Endothelial cell of umbilical vein (primary cell): ENCODE results near the gene SDK2. TPM values are rescaled to one million over a fixed set of nuclear protein-coding genes. Genes with fewer than 3 reads are reported as not detected.

Experiments
- BruUV-seq: library from RNA; stranded (reverse); fragments of 400-500 nt; replicated peaks from 2 replicates; lab custom pipeline; 2021; lab: Mats Ljungman, UMichigan
- CTCF ChIA-PET: fragments of 300-600, 350-600 bp; sonication (Branson Sonifier 250); formaldehyde crosslinking; loops from one replicate; lab custom pipeline; 2021; ENCODE audit warnings: antibody characterized with exemption, inconsistent platforms; lab: Charles Lee
- POLR2A ChIA-PET: fragments of 300-600, 350-600 bp; sonication (Branson Sonifier 250); formaldehyde crosslinking; loops from one replicate; lab custom pipeline; 2021; ENCODE audit warnings: antibody characterized with exemption, inconsistent platforms; lab: Charles Lee
- DNase-seq: peaks from one replicate; pipeline ENCODE4 v3.0.0-alpha.2; 2011; ENCODE audit warnings: low read depth, low spot score
- FAIRE-seq: peaks from 2 replicates; lab custom pipeline; 2011; peaks lifted over from hg19 to GRCh38; lab: Jason Lieb, UNC
- H2AFZ ChIP-seq: 2 replicates; pipeline ENCODE4 v1.6.0; 2012; ENCODE audit warnings: low read depth, low read length, control low read depth, inconsistent platforms
- H3K27ac ChIP-seq: 2 replicates; pipeline ENCODE4 v1.5.1; 2011; ENCODE audit warnings: low read depth, mild to moderate bottlenecking, control low read depth, low read length, moderate library complexity; ENCODE audit not compliant: insufficient read depth
- H3K27me3 ChIP-seq, 2 experiments: 2 replicates each; pipeline versions ENCODE4 v1.6.0 to v1.6.1; 2011; ENCODE audit warnings: low read length in 2 of 2, mixed read lengths in 1 of 2; ENCODE audit not compliant: control insufficient read depth in 2 of 2, insufficient read depth in 2 of 2
- H3K36me3 ChIP-seq, 2 experiments: 2 replicates in 1 of 2; 3 replicates in 1 of 2; pipeline ENCODE4 v1.5.1; 2011; ENCODE audit warnings: low read length in 2 of 2, mild to moderate bottlenecking in 1 of 2, moderate library complexity in 1 of 2; ENCODE audit not compliant: control insufficient read depth in 2 of 2, insufficient read depth in 2 of 2; ENCODE audit errors: extremely low read depth in 1 of 2
- H3K4me1 ChIP-seq: 3 replicates; pipeline ENCODE4 v1.5.1; 2011; ENCODE audit warnings: mild to moderate bottlenecking, low read length; ENCODE audit not compliant: control insufficient read depth, insufficient read depth; ENCODE audit errors: extremely low read depth
- H3K4me2 ChIP-seq: 2 replicates; pipeline ENCODE4 v1.6.1; 2011; ENCODE audit warnings: low read length, control low read depth, mixed read lengths; ENCODE audit not compliant: insufficient read depth
- H3K4me3 ChIP-seq, 3 experiments: fragments of 200-600 bp in 1 of 3; sonication (generic), shearing (Covaris generic) in 1 of 3; replicated peaks in 1 of 3; 2 replicates each; pipeline ENCODE4 v1.5.1; 2011 to 2016; ENCODE audit warnings: control low read depth in 3 of 3, low read length in 3 of 3, mild to moderate bottlenecking in 2 of 3, inconsistent platforms in 1 of 3, low read depth in 1 of 3, moderate library complexity in 1 of 3; ENCODE audit not compliant: insufficient read depth in 1 of 3
- H3K79me2 ChIP-seq: 2 replicates; pipeline ENCODE4 v1.6.0; 2012; ENCODE audit warnings: low read length, inconsistent platforms; ENCODE audit not compliant: control insufficient read depth, insufficient read depth
- H3K9ac ChIP-seq: replicated peaks from 2 replicates; pipeline ENCODE3; 2011; ENCODE audit warnings: low read length, control low read depth; ENCODE audit not compliant: insufficient read depth; ENCODE audit errors: extremely low read depth
- H3K9me1 ChIP-seq: replicated peaks from 3 replicates; pipeline ENCODE4 v1.6.0; 2011; ENCODE audit warnings: mild to moderate bottlenecking, low read length; ENCODE audit not compliant: control insufficient read depth, insufficient read depth; ENCODE audit errors: extremely low read depth
- H3K9me3 ChIP-seq: replicated peaks from 2 replicates; pipeline ENCODE4 v1.5.1; 2012; ENCODE audit warnings: low read length, inconsistent platforms; ENCODE audit not compliant: control insufficient read depth, insufficient read depth
- H4K20me1 ChIP-seq: replicated peaks from 2 replicates; pipeline ENCODE3; 2011; ENCODE audit warnings: mild to moderate bottlenecking, low read length; ENCODE audit not compliant: control insufficient read depth, insufficient read depth; ENCODE audit errors: extremely low read depth
- CTCF ChIP-seq, 2 donors: IDR thresholded peaks; 1 replicate in 1 of 2; 2 replicates in 1 of 2; pipeline ENCODE4 v1.5.1; 2011; ENCODE audit warnings: low read length in 2 of 2, mild to moderate bottlenecking in 2 of 2, moderate library complexity in 2 of 2, control low read depth in 1 of 2, inconsistent platforms in 1 of 2, low read depth in 1 of 2; ENCODE audit not compliant: insufficient read depth in 1 of 2; ENCODE audit errors: extremely low read depth in 1 of 2
- EZH2 ChIP-seq: IDR thresholded peaks from 2 replicates; pipeline ENCODE4 v1.6.1; 2012; ENCODE audit warnings: borderline replicate concordance, low read depth, mild to moderate bottlenecking, moderate library complexity, low read length, inconsistent platforms; ENCODE audit not compliant: severe bottlenecking
- FOS ChIP-seq: IDR thresholded peaks from 2 replicates; pipeline ENCODE4 v1.6.1; 2011; ENCODE audit warnings: mild to moderate bottlenecking, low read length, moderate library complexity, borderline replicate concordance; ENCODE audit not compliant: insufficient read depth
- GATA2 ChIP-seq: IDR thresholded peaks from 2 replicates; pipeline ENCODE4 v1.7.0; 2011; ENCODE audit warnings: low read depth, mild to moderate bottlenecking, moderate library complexity, mixed read lengths, low read length; ENCODE audit not compliant: insufficient read length, insufficient read depth
- JUN ChIP-seq: IDR thresholded peaks from 2 replicates; pipeline ENCODE4 v1.6.1; 2011; ENCODE audit warnings: borderline replicate concordance, low read depth; ENCODE audit not compliant: insufficient read length, insufficient read depth
- MYC ChIP-seq: IDR thresholded peaks from one replicate; pipeline ENCODE4 v1.6.1; 2011; ENCODE audit warnings: mild to moderate bottlenecking, low read depth, low read length
- POLR2A ChIP-seq: IDR thresholded peaks from 2 replicates; pipeline ENCODE4 v1.6.1; 2012; ENCODE audit warnings: low read depth, mild to moderate bottlenecking, control low read depth, low read length
- POLR2AphosphoS5 ChIP-seq: IDR thresholded peaks from 2 replicates; pipeline ENCODE4 v1.6.1; 2012; ENCODE audit warnings: low read depth, mild to moderate bottlenecking, control low read depth, low read length, moderate library complexity; ENCODE audit not compliant: insufficient read depth
- dilution Hi-C: fragments of 300-500 bp; cut with MboI; formaldehyde crosslinking; loops from one replicate; pipeline ENCODE4 v1.15.0; 2019; ENCODE audit warnings: low sequenced_read_pairs; ENCODE audit not compliant: extremely low pct_ligation_motif_present
- intact Hi-C: fragments of 100-400 bp; cut with micrococcal nuclease; formaldehyde crosslinking; loops from one replicate; pipeline ENCODE4 v1.10.0; 2022
- polyA plus RNA-seq, 4 experiments: library from polyadenylated mRNA; depleted of rRNA in 3 of 4; stranded (reverse) in 3 of 4; unstranded in 1 of 4; fragments of >200 nt; gene quantifications; 2 replicates each; pipeline versions ENCODE4 v1.2.1 to v1.2.3, GENCODE V29; 2011 to 2012; ENCODE audit warnings: missing spikeins in 1 of 4
- total RNA-seq: library from RNA; stranded (reverse); gene quantifications from 2 replicates; pipeline ENCODE4 v1.2.3, GENCODE V29; 2021
- TF ChIP-seq, protein P1 (sequence below): IDR thresholded peaks from 2 replicates; pipeline ENCODE4 v1.6.1; 2011; ENCODE audit not compliant: insufficient read depth, insufficient read length

SDK2 gene
- total and polyA plus RNA-seq, 2 donors (not counting 3 experiments of a cell fraction or from before 2014, with no cell fraction given), result not detected

- Histone ChIP-seq H4K20me1 (no peaks in the 10 kb centered on the region), H3K9me3 (no peaks in the 10 kb centered on the region), H3K36me3 (no peaks in the 10 kb centered on the region), H2AFZ (no peak overlapping the region), H3K9ac (no peak overlapping the region), H3K4me3 (no peak overlapping the region), H3K4me1 (no peaks in the 10 kb centered on the region), H3K79me2 (no peaks in the 10 kb centered on the region), H3K4me2 (no peak overlapping the region), H3K27me3 (no peaks in the 10 kb centered on the region), H3K27ac (no peak overlapping the region), H3K9me1 (no peaks in the 10 kb centered on the region)
- ChIA-PET CTCF (no interaction called here), POLR2A (no interaction called here)
- intact Hi-C loops (no loop called here), dilution Hi-C loops (no loop called here)
- no peak for DNase-seq
- no peak for FAIRE-seq
- BruUV-seq, result no TSS peak
- no peak for TF ChIP-seq CTCF (IDR thresholded peaks at IDR 0.05; ENCODE audit: extremely low read depth in 1 of 2, insufficient read depth in 1 of 2, low read depth in 1 of 2, low read length in 2 of 2)
- no peak for TF ChIP-seq MYC
- no peak for TF ChIP-seq FOS
- no peak for TF ChIP-seq GATA2
- TF ChIP-seq EZH2, result no peak
- no peak for TF ChIP-seq POLR2AphosphoS5
- TF ChIP-seq JUN, result no peak
- TF ChIP-seq, protein P1, sequence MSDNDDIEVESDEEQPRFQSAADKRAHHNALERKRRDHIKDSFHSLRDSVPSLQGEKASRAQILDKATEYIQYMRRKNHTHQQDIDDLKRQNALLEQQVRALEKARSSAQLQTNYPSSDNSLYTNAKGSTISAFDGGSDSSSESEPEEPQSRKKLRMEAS, result no peak
- no peak for TF ChIP-seq POLR2A
Observed at GRCh38 chr17:73422121-73422520, 222.1 kb downstream of the SDK2 start.
